Panc1 (cell line): ENCODE measurements around the gene ZCCHC7. TPM values are rescaled to one million over a fixed set of nuclear protein-coding genes. Genes with fewer than 3 reads are reported as not detected.

ENCODE experiments used
- ATAC-seq: fragments of 200-7000 bp; cut with Tn5 transposase; 2 replicates; pipeline ENCODE4 v1.9.1; 2020; ENCODE audit warnings: mild to moderate bottlenecking, moderate library complexity
- BruUV-seq: library from RNA; stranded (reverse); fragments of 400-500 nt; replicated peaks from 2 replicates; lab custom pipeline; 2021; lab: Mats Ljungman, UMichigan
- CTCF ChIA-PET: fragments of 300-600 bp; sonication (Branson Sonifier 250); formaldehyde crosslinking; loops from one replicate; lab custom pipeline; 2022; ENCODE audit warnings: antibody characterized with exemption; lab: Charles Lee
- POLR2A ChIA-PET: fragments of 300-600 bp; sonication (Branson Sonifier 250); formaldehyde crosslinking; loops from one replicate; lab custom pipeline; 2022; ENCODE audit warnings: antibody characterized with exemption; lab: Charles Lee
- DNase-seq: peaks from one replicate; pipeline ENCODE4 v3.0.0-alpha.2; 2010; ENCODE audit warnings: low read depth, low spot score
- H3K27ac ChIP-seq: 2 replicates; pipeline ENCODE4 v1.5.1; 2011; ENCODE audit warnings: mild to moderate bottlenecking, low read length, inconsistent platforms
- H3K27me3 ChIP-seq: fragments of 200-500 bp; sonication (Bioruptor generic); 2 replicates; pipeline ENCODE4 v1.6.0; 2014; ENCODE audit warnings: low read length, inconsistent platforms; ENCODE audit not compliant: control insufficient read depth, insufficient read depth
- H3K36me3 ChIP-seq: fragments of 200-500 bp; sonication (Bioruptor generic); 2 replicates; pipeline ENCODE4 v1.5.1; 2014; ENCODE audit warnings: inconsistent platforms, mild to moderate bottlenecking, low read length, moderate library complexity; ENCODE audit not compliant: control insufficient read depth, insufficient read depth
- H3K4me1 ChIP-seq: 2 replicates; pipeline ENCODE4 v1.5.1; 2011; ENCODE audit warnings: inconsistent platforms, mild to moderate bottlenecking, low read length, moderate library complexity; ENCODE audit not compliant: control insufficient read depth, insufficient read depth
- H3K4me3 ChIP-seq, 2 experiments: 2 replicates each; pipeline ENCODE4 v1.5.1; 2011 to 2012; ENCODE audit warnings: low read depth in 2 of 2, low read length in 2 of 2, mild to moderate bottlenecking in 2 of 2, inconsistent platforms in 1 of 2, moderate library complexity in 1 of 2
- H3K9me3 ChIP-seq: fragments of 200-500 bp; sonication (Bioruptor generic); 2 replicates; pipeline ENCODE4 v1.5.1; 2014; ENCODE audit warnings: low read depth, mild to moderate bottlenecking, inconsistent platforms, low read length, moderate library complexity; ENCODE audit not compliant: control insufficient read depth, insufficient read depth
- POLR2AphosphoS5 ChIP-seq: IDR thresholded peaks from 2 replicates; pipeline ENCODE4 v1.6.1; 2012; ENCODE audit warnings: mild to moderate bottlenecking, low read depth, low read length, moderate library complexity
- SIN3A ChIP-seq: IDR thresholded peaks from 2 replicates; pipeline ENCODE4 v1.6.1; 2012; ENCODE audit warnings: low read depth, mild to moderate bottlenecking, low read length, moderate library complexity, borderline replicate concordance; ENCODE audit not compliant: insufficient read depth
- TCF7L2 ChIP-seq: IDR thresholded peaks from 2 replicates; pipeline ENCODE4 v1.6.1; 2011; ENCODE audit warnings: mild to moderate bottlenecking, low read depth, low read length, inconsistent platforms
- in situ Hi-C: cut with HindIII; loops from 2 replicates; pipeline ENCODE4 v1.10.0; 2016; ENCODE audit warnings: low sequenced_read_pairs, low pct_unique_long_range_greater_than_20kb
- intact Hi-C: fragments of 100-400 bp; cut with micrococcal nuclease; formaldehyde crosslinking; loops from one replicate; pipeline ENCODE4 v1.10.0; 2022; ENCODE audit not compliant: unreplicated experiment
- total RNA-seq: library from RNA; stranded (reverse); gene quantifications from one replicate; pipeline ENCODE4 v1.2.1, GENCODE V29; 2021; ENCODE audit not compliant: unreplicated experiment
- TF ChIP-seq, protein P1 (sequence below): fragments of 450-650 bp; IDR thresholded peaks from 2 replicates; pipeline ENCODE4 v1.5.1; 2017; ENCODE audit warnings: mild to moderate bottlenecking
- TF ChIP-seq, protein P2 (sequence below), 2 experiments: IDR thresholded peaks; 2 replicates each; pipeline ENCODE4 v1.6.1; 2011 to 2012; ENCODE audit warnings: low read depth in 2 of 2, control low read depth in 1 of 2, low read length in 1 of 2, mild to moderate bottlenecking in 1 of 2, moderate library complexity in 1 of 2; ENCODE audit not compliant: insufficient read depth in 1 of 2

Gene ZCCHC7
- total RNA-seq, 1 experiment from 2014 or later, result 43.7 TPM

DNA sequence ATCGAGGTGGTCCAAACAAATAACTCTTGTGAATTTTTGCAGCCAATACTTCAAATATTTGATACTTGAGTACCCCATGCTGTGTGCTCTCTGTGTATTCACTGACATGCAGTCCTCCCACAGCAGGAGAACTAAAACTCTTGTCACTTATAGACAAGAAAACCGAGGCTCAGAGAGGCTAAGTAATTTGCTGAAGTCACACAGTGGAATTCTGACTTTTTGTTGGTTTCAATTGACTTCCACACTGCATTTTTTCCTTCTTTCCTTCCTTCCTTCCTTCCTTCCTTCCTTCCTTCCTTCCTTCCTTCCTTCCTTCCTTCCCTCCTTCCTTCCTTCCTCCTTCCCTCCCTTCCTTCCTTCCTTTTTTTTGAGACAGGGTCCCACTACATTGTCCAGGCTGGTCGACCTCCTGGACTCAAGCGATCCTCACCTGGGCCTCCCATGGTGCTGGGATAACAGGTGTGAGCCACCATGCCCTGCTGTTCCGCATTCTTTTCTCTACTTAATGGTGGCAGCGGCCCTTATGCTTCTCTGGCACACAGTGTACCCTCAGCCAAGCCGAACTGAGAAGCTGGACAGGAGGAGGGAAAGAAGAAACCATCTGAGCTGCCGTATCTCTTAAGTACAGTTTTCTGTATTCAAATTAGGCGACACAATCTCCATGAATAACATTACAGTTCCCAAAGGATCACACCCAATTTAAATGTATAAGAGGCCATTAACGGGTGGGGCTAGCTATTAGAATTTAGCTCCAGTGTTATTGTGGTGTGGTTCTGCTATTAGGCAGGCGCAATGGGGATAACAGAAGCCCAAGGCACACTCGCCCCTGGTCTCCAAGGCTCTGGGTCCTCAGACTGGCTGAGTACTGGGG is 263.7 kb downstream of the ZCCHC7 start:
- H3K4me1 ChIP-seq, result no peaks in the 10 kb centered on the region
- no peak overlapping the region for H3K27ac ChIP-seq
- ChIA-PET POLR2A (no interaction called here), CTCF (no interaction called here)
- ATAC-seq (no peak), DNase-seq (no peak)
- no TSS peak for BruUV-seq
- no peak overlapping the region for H3K4me3 ChIP-seq
- intact Hi-C loops, result no loop called here
- in situ Hi-C loops, result no loop called here
- H3K9me3 ChIP-seq, result no peaks in the 10 kb centered on the region
- H3K36me3 ChIP-seq, result no peaks in the 10 kb centered on the region
- H3K27me3 ChIP-seq, result no peaks in the 10 kb centered on the region
- no peak for TF ChIP-seq SIN3A
- no peak for TF ChIP-seq POLR2AphosphoS5
- no peak for TF ChIP-seq TCF7L2
- TF ChIP-seq, protein P1, sequence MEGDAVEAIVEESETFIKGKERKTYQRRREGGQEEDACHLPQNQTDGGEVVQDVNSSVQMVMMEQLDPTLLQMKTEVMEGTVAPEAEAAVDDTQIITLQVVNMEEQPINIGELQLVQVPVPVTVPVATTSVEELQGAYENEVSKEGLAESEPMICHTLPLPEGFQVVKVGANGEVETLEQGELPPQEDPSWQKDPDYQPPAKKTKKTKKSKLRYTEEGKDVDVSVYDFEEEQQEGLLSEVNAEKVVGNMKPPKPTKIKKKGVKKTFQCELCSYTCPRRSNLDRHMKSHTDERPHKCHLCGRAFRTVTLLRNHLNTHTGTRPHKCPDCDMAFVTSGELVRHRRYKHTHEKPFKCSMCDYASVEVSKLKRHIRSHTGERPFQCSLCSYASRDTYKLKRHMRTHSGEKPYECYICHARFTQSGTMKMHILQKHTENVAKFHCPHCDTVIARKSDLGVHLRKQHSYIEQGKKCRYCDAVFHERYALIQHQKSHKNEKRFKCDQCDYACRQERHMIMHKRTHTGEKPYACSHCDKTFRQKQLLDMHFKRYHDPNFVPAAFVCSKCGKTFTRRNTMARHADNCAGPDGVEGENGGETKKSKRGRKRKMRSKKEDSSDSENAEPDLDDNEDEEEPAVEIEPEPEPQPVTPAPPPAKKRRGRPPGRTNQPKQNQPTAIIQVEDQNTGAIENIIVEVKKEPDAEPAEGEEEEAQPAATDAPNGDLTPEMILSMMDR, result no peak
- TF ChIP-seq, protein P2, sequence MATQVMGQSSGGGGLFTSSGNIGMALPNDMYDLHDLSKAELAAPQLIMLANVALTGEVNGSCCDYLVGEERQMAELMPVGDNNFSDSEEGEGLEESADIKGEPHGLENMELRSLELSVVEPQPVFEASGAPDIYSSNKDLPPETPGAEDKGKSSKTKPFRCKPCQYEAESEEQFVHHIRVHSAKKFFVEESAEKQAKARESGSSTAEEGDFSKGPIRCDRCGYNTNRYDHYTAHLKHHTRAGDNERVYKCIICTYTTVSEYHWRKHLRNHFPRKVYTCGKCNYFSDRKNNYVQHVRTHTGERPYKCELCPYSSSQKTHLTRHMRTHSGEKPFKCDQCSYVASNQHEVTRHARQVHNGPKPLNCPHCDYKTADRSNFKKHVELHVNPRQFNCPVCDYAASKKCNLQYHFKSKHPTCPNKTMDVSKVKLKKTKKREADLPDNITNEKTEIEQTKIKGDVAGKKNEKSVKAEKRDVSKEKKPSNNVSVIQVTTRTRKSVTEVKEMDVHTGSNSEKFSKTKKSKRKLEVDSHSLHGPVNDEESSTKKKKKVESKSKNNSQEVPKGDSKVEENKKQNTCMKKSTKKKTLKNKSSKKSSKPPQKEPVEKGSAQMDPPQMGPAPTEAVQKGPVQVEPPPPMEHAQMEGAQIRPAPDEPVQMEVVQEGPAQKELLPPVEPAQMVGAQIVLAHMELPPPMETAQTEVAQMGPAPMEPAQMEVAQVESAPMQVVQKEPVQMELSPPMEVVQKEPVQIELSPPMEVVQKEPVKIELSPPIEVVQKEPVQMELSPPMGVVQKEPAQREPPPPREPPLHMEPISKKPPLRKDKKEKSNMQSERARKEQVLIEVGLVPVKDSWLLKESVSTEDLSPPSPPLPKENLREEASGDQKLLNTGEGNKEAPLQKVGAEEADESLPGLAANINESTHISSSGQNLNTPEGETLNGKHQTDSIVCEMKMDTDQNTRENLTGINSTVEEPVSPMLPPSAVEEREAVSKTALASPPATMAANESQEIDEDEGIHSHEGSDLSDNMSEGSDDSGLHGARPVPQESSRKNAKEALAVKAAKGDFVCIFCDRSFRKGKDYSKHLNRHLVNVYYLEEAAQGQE (IDR thresholded peaks at IDR 0.05; ENCODE audit: insufficient read depth in 1 of 2, low read depth in 2 of 2, low read length in 1 of 2), result no peak

DNA sequence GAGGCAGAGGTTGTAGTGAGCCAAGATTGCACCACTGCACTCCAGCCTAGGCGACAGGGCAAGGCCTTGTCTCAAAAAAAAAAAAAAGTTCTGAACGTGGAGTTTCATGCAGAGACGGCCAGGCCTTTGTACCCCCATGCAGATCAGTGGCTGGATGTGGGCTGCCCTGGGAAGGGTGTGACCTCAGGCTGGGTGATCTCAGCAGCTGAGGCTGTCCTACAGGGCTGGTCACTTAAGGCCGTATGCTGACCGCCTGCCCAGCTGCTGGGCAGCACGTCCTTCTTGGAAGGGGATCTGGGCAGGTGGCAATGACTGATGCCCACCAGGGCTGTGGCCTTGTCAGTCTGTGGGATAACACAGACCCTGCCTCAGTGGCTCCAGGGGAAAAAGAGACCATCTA is 264.9 kb downstream of the ZCCHC7 start:
- Histone ChIP-seq H3K4me1 (no peaks in the 10 kb centered on the region), H3K27me3 (no peaks in the 10 kb centered on the region), H3K27ac (no peak overlapping the region), H3K9me3 (no peaks in the 10 kb centered on the region), H3K4me3 (no peak overlapping the region), H3K36me3 (no peaks in the 10 kb centered on the region)
- ChIA-PET CTCF (interaction anchor here (0.6 to 1.0 kb wide), 3 partner anchors 12 to 261 kb away, joined by 3 to 4 read pairs (median 3); no protein-coding TSS in a partner anchor), POLR2A (no interaction called here)
- TF ChIP-seq TCF7L2 (no peak), SIN3A (no peak), POLR2AphosphoS5 (no peak)
- TF ChIP-seq, protein P2 (IDR thresholded peaks at IDR 0.05; ENCODE audit: insufficient read depth in 1 of 2, low read depth in 2 of 2, low read length in 1 of 2), result no peak
- TF ChIP-seq, protein P1, result no peak
- no peak for ATAC-seq
- BruUV-seq, result no TSS peak
- intact Hi-C loops (no loop called here), in situ Hi-C loops (no loop called here)
- DNase-seq, result no peak
